Fibroblast of lung (primary cell): Measurements from ENCODE around the gene IL11RA. TPM values are rescaled to one million over a fixed set of nuclear protein-coding genes. Genes with fewer than 3 reads are reported as not detected.

Experiments used
- DNase-seq, 2 donors: peaks; one replicate each; pipeline versions ENCODE4 v3.0.0 to v3.0.0-alpha.2; 2010; ENCODE audit warnings: low read depth in 2 of 2
- H2AFZ ChIP-seq: 2 replicates; pipeline ENCODE4 v1.5.1; 2012; ENCODE audit warnings: low read length, control low read depth, inconsistent platforms
- H3K27ac ChIP-seq: 2 replicates; pipeline ENCODE4 v1.5.1; 2011; ENCODE audit warnings: low read length, control low read depth; ENCODE audit not compliant: insufficient read depth
- H3K27me3 ChIP-seq: 2 replicates; pipeline ENCODE4 v1.5.1; 2011; ENCODE audit warnings: mild to moderate bottlenecking, low read length; ENCODE audit not compliant: control insufficient read depth, insufficient read depth
- H3K36me3 ChIP-seq: 2 replicates; pipeline ENCODE4 v1.5.1; 2011; ENCODE audit warnings: low read length; ENCODE audit not compliant: control insufficient read depth, insufficient read depth
- H3K4me1 ChIP-seq: 2 replicates; pipeline ENCODE4 v1.5.1; 2011; ENCODE audit warnings: low read length; ENCODE audit not compliant: control insufficient read depth, insufficient read depth; ENCODE audit errors: extremely low read depth
- H3K4me2 ChIP-seq: 2 replicates; pipeline ENCODE4 v1.5.1; 2011; ENCODE audit warnings: low read length, control low read depth; ENCODE audit not compliant: insufficient read depth; ENCODE audit errors: extremely low read depth
- H3K4me3 ChIP-seq, 4 experiments: fragments of 200-600 bp in 1 of 4; sonication (generic) in 1 of 4; replicated peaks in 1 of 4; 2 replicates each; pipeline ENCODE4 v1.5.1; 2011 to 2016; ENCODE audit warnings: low read length in 4 of 4, low read depth in 3 of 4, mild to moderate bottlenecking in 3 of 4, control low read depth in 2 of 4, inconsistent platforms in 1 of 4, mixed read lengths in 1 of 4; ENCODE audit not compliant: insufficient read depth in 1 of 4; ENCODE audit errors: control extremely low read depth in 1 of 4
- H3K79me2 ChIP-seq: 2 replicates; pipeline ENCODE4 v1.5.1; 2012; ENCODE audit warnings: mild to moderate bottlenecking, low read length, inconsistent platforms; ENCODE audit not compliant: control insufficient read depth, insufficient read depth
- H3K9ac ChIP-seq: 2 replicates; pipeline ENCODE4 v1.5.1; 2011; ENCODE audit warnings: mild to moderate bottlenecking, low read length, control low read depth; ENCODE audit not compliant: insufficient read depth
- H3K9me3 ChIP-seq: 2 replicates; pipeline ENCODE4 v1.5.1; 2012; ENCODE audit warnings: low read depth, low read length; ENCODE audit not compliant: control insufficient read depth, insufficient read depth
- H4K20me1 ChIP-seq: 2 replicates; pipeline ENCODE4 v1.5.1; 2011; ENCODE audit warnings: low read length; ENCODE audit not compliant: control insufficient read depth, insufficient read depth; ENCODE audit errors: extremely low read depth
- EZH2 ChIP-seq: IDR thresholded peaks from 2 replicates; pipeline ENCODE4 v1.5.1; 2012; ENCODE audit warnings: low read length, control low read depth, mild to moderate bottlenecking; ENCODE audit errors: missing control alignments
- polyA plus RNA-seq, 2 donors: library from polyadenylated mRNA; depleted of rRNA in 1 of 2; stranded (reverse) in 1 of 2; unstranded in 1 of 2; fragments of >200 nt; gene quantifications; 2 replicates each; pipeline ENCODE4 v1.2.1, GENCODE V29; 2011 to 2012; ENCODE audit warnings: missing spikeins in 1 of 2
- total RNA-seq: library from RNA; depleted of rRNA; stranded (reverse); fragments of >200 nt; gene quantifications from 2 replicates; pipeline ENCODE4 v1.2.1, GENCODE V29; 2014
- TF ChIP-seq, protein P1 (sequence below), 2 donors: IDR thresholded peaks in 1 of 2; conservative IDR thresholded peaks in 1 of 2; 1 replicate in 1 of 2; 2 replicates in 1 of 2; pipeline ENCODE4 v1.5.1; 2011 to 2012; ENCODE audit warnings: low read length in 2 of 2, control low read depth in 1 of 2, inconsistent platforms in 1 of 2, low read depth in 1 of 2, mild to moderate bottlenecking in 1 of 2

IL11RA gene
- total and polyA plus RNA-seq, 2 donors (not counting 1 experiment from before 2014, with no cell fraction given) = 5.0 to 6.9 TPM

DNA sequence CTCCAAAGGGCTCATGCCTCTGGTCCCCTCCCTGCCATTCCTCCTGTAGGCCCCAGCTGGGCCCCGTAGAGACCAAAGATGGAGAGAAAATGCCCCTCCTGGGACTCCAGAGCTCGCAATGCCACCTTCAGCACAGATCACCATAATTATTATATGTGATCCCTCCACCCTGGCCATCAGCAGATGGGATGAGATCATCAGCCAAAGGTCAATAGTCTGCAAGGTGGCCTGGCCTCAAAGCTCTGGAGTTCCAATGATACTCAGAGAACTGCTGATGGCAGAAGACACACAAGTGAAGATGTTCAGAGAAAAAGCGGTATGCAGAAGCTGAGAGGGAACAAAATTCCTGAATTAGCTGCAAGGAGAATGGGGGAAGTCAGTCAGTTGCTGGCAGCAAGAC lies 45.1 kb upstream of the IL11RA start:
- TF ChIP-seq EZH2 = no peak
- TF ChIP-seq, protein P1, sequence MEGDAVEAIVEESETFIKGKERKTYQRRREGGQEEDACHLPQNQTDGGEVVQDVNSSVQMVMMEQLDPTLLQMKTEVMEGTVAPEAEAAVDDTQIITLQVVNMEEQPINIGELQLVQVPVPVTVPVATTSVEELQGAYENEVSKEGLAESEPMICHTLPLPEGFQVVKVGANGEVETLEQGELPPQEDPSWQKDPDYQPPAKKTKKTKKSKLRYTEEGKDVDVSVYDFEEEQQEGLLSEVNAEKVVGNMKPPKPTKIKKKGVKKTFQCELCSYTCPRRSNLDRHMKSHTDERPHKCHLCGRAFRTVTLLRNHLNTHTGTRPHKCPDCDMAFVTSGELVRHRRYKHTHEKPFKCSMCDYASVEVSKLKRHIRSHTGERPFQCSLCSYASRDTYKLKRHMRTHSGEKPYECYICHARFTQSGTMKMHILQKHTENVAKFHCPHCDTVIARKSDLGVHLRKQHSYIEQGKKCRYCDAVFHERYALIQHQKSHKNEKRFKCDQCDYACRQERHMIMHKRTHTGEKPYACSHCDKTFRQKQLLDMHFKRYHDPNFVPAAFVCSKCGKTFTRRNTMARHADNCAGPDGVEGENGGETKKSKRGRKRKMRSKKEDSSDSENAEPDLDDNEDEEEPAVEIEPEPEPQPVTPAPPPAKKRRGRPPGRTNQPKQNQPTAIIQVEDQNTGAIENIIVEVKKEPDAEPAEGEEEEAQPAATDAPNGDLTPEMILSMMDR (conservative IDR thresholded peaks at IDR 0.05 in 1 of 2, IDR thresholded peaks at IDR 0.05 in 1 of 2; ENCODE audit: low read depth in 1 of 2, low read length in 2 of 2) = no peak
- DNase-seq = no peak
- Histone ChIP-seq H4K20me1 (peaks cover 2% of the 10 kb centered on the region), H3K27ac (no peak overlapping the region), H3K4me2 (no peak overlapping the region), H3K4me1 (no peaks in the 10 kb centered on the region), H3K27me3 (peaks cover 6% of the 10 kb centered on the region), H3K4me3 (no peak overlapping the region), H2AFZ (no peak overlapping the region), H3K9me3 (no peaks in the 10 kb centered on the region), H3K9ac (no peak overlapping the region), H3K36me3 (no peaks in the 10 kb centered on the region), H3K79me2 (no peaks in the 10 kb centered on the region)

DNA sequence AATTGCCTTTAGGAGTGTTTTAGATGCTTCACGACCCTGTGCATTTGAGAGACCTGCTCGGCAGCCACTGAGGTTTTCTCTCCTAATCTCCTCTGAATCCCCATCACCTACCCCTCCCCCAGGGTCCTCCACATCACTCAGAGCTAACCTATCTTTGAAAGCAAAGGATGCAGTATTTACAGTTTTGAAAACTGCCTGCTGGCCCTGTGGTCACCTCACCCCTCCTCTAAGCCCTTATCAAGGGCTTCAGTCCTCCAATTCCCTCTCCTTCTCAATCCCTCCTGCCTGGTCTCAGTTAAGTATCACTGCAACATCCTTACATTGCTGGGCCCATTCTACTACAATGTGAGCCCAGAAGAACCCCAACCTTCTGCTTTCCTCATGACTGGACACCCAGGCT lies 44.7 kb upstream of the IL11RA start:
- Histone ChIP-seq H3K4me1 (peaks cover 3% of the 10 kb centered on the region), H4K20me1 (peaks cover 2% of the 10 kb centered on the region), H3K4me3 (no peak overlapping the region), H3K27me3 (peaks cover 6% of the 10 kb centered on the region), H3K9ac (no peak overlapping the region), H3K4me2 (no peak overlapping the region), H3K9me3 (no peaks in the 10 kb centered on the region), H3K36me3 (no peaks in the 10 kb centered on the region), H3K27ac (no peak overlapping the region), H3K79me2 (no peaks in the 10 kb centered on the region), H2AFZ (no peak overlapping the region)
- DNase-seq = no peak
- TF ChIP-seq EZH2 = no peak

DNA sequence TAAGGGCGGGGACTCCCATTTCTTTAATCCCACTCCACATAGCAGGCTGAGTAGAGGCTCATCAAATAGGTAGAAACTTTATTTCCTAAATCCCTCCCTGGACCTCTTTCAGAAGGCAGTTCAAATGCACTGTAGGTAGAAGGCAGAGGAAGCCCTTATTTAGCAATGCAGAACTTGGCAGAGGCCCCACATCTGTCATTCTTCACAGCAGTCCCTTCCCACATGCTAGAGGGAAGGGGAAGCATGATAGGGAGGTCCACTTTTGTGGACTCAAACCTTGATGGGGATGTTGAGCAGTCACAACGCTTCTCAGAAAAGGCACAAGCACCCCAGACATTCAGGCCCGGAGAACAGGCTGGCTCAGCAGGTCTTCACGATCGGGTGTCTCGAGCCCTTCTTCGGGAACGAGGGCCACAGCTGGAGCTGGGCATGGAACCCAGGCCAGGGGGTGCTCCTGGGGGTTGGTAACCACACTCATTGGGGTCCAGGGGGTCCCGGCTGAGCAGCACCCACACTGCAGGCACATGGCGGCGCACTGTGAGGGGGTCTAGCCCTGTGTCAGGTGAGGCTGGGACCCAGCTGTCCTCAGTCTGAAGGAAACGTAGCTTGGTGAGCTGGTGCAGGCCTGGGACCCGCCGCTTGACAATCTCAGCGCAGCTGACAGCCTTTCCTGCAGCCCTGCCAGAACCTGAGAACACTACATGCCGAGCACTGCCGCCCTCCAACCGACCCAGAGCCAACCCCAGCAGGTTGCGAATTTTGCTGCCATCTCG lies 41.4 kb upstream of the IL11RA start:
- no peak overlapping the region for H2AFZ ChIP-seq
- DNase-seq = no peak
- peaks cover 6% of the 10 kb centered on the region for H3K36me3 ChIP-seq
- peak overlapping the region in 2 of 4 experiments; percentile 85 to 93 for H3K4me3 ChIP-seq
- H3K27ac ChIP-seq = no peak overlapping the region
- H3K4me1 ChIP-seq = peaks cover 7% of the 10 kb centered on the region
- H3K9me3 ChIP-seq = no peaks in the 10 kb centered on the region
- H3K9ac ChIP-seq = no peak overlapping the region
- peaks cover 2% of the 10 kb centered on the region for H3K27me3 ChIP-seq
- no peak for TF ChIP-seq EZH2
- TF ChIP-seq, protein P1 (conservative IDR thresholded peaks at IDR 0.05 in 1 of 2, IDR thresholded peaks at IDR 0.05 in 1 of 2; ENCODE audit: low read depth in 1 of 2, low read length in 2 of 2) = no peak
- peaks cover under 1% of the 10 kb centered on the region for H4K20me1 ChIP-seq
- peak overlapping the region; percentile 87 for H3K4me2 ChIP-seq
- no peaks in the 10 kb centered on the region for H3K79me2 ChIP-seq
